GM19395 (cell line): ENCODE results near the gene ELAVL2.

ENCODE experiments used
- ATAC-seq: cut with Tn5 transposase; IDR thresholded peaks from one replicate; pipeline ENCODE4 v1.9.1; 2021; ENCODE audit warnings: mild to moderate bottlenecking, moderate library complexity; ENCODE audit not compliant: unreplicated experiment

ELAVL2 gene

GRCh38 chr9:23826120-23826629, at the start of gene ELAVL2:
Gene ELAVL2 (minus strand): TSS chr9:23826240. CDS start chr9:23762234, 64,006 bp downstream.
- ATAC-seq = no peak

GRCh38 chr9:23858234-23858633, 32.2 kb upstream of the ELAVL2 start:
- ATAC-seq = no peak

GRCh38 chr9:23855873-23856604, 30.0 kb upstream of the ELAVL2 start:
- no peak for ATAC-seq

GRCh38 chr9:23850690-23851629, 24.9 kb upstream of the ELAVL2 start:
- no peak for ATAC-seq

- ATAC-seq = no peak
Measured at GRCh38 chr9:23850242-23850689, 24.2 kb upstream of the ELAVL2 start.

GRCh38 chr9:23849379-23850035, 23.5 kb upstream of the ELAVL2 start:
- ATAC-seq = no peak

- no peak for ATAC-seq
Measured at GRCh38 chr9:23842565-23843129, 16.6 kb upstream of the ELAVL2 start.

- no peak for ATAC-seq
Measured at GRCh38 chr9:23841304-23841703, 15.3 kb upstream of the ELAVL2 start.

- no peak for ATAC-seq
Measured at GRCh38 chr9:23837038-23837437, 11.0 kb upstream of the ELAVL2 start.

- no peak for ATAC-seq
Measured at GRCh38 chr9:23830929-23831730, 5.1 kb upstream of the ELAVL2 start.

GRCh38 chr9:23830476-23830805, 4.4 kb upstream of the ELAVL2 start:
- no peak for ATAC-seq

GRCh38 chr9:23829580-23830475, 3.8 kb upstream of the ELAVL2 start:
- ATAC-seq = no peak

GRCh38 chr9:23825700-23826099, 340 bp downstream of the ELAVL2 start:
- ATAC-seq = no peak

GRCh38 chr9:23824830-23825591, 1.0 kb downstream of the ELAVL2 start:
- ATAC-seq = no peak

GRCh38 chr9:23823986-23824829, 1.8 kb downstream of the ELAVL2 start:
- no peak for ATAC-seq

GRCh38 chr9:23823269-23823668, 2.8 kb downstream of the ELAVL2 start:
- ATAC-seq = no peak
